Stimulated activated naive CD8-positive, alpha-beta T cell treated with anti-CD3 and anti-CD28 coated beads, Interleukin-15, amount 100 ng/mL, for 72 hours (primary cell): ENCODE measurements around the gene RNF213.
A peak's percentile ranks its signal among the peaks of the same experiment; 100 is the strongest.
"Not testable (repeated sequence)": the region's sequence is repeated elsewhere in the genome, so short reads cannot be mapped to it uniquely, and the experiment has no call there.

Experiments used
- ATAC-seq: fragments of 150-1000 bp; cut with Tn5 transposase; 2 replicates; pipeline ENCODE4 v1.10.0; 2021; ENCODE audit warnings: mild to moderate bottlenecking, moderate library complexity
- DNase-seq, 2 donors: peaks; one replicate each; pipeline ENCODE4 v3.0.0; 2021 to 2022
- H3K27ac Mint-ChIP-seq, 2 donors: one replicate each; pipeline ENCODE4 v1.8.0; 2022; ENCODE audit warnings: mild to moderate bottlenecking in 2 of 2, mixed read lengths in 2 of 2, moderate library complexity in 2 of 2
- H3K27me3 Mint-ChIP-seq: one replicate; pipeline ENCODE4 v1.8.0; 2022; ENCODE audit warnings: mixed read lengths
- H3K4me1 Mint-ChIP-seq: one replicate; pipeline ENCODE4 v1.8.0; 2022; ENCODE audit warnings: mild to moderate bottlenecking, mixed read lengths
- H3K4me3 Mint-ChIP-seq, 2 donors: one replicate each; pipeline ENCODE4 v1.8.0; 2022; ENCODE audit warnings: mild to moderate bottlenecking in 2 of 2, mixed read lengths in 2 of 2, moderate library complexity in 1 of 2
- H3K9me3 Mint-ChIP-seq, 2 donors: one replicate each; pipeline ENCODE4 v1.8.0; 2022; ENCODE audit warnings: mixed read lengths in 2 of 2

RNF213 gene

GRCh38 chr17:80394629-80395216, 134.1 kb downstream of the RNF213 start:
- no peaks in the 10 kb centered on the region for H3K9me3 Mint-ChIP-seq
- no peak overlapping the region for H3K4me3 Mint-ChIP-seq
- H3K4me1 Mint-ChIP-seq, result peaks cover 16% of the 10 kb centered on the region
- ATAC-seq (no peak), DNase-seq (no peak)
- H3K27ac Mint-ChIP-seq, result peak overlapping the region in 1 of 2 donors; percentile 86
- H3K27me3 Mint-ChIP-seq, result no peaks in the 10 kb centered on the region

DNA sequence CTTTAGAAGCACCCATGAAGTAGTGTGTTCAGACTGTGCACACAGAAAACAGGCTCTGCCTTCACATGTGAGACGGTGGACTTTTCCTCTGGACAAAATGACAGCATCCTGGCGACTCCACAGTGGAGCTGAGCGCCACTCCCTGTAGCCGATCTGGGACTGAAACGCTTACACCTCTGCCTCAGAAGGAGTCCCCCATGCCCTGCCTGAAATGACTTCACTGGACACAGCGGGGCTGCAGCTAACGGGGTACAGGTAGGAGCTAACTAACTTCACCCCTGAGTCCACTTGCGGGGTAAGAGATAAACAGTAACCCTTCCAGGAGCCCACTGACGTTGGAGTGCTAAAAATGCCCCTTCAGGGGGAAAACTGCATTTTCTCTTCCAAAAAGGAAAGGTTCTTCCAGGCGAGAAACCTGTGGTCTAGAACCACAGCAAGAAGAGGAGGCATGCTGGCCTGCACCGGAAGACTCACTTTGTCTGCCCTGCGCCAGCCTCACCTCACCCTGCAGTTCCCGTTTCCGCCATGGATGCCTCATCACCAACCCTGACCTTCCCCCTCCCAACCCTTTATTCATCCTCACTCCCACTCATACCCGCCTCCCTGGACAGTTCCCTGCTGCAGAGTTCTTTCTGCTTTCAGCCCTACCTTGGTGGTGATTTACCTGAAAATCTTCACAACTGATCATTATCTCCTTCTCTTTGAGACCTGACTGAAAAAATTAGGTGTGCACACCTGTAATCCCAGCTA, 134.9 kb downstream of the RNF213 start:
- DNase-seq (no peak), ATAC-seq (peak; percentile 35)
- no peak overlapping the region for H3K27ac Mint-ChIP-seq
- no peak overlapping the region for H3K4me3 Mint-ChIP-seq
- no peaks in the 10 kb centered on the region for H3K9me3 Mint-ChIP-seq
- no peaks in the 10 kb centered on the region for H3K27me3 Mint-ChIP-seq
- H3K4me1 Mint-ChIP-seq, result peaks cover 16% of the 10 kb centered on the region

DNA sequence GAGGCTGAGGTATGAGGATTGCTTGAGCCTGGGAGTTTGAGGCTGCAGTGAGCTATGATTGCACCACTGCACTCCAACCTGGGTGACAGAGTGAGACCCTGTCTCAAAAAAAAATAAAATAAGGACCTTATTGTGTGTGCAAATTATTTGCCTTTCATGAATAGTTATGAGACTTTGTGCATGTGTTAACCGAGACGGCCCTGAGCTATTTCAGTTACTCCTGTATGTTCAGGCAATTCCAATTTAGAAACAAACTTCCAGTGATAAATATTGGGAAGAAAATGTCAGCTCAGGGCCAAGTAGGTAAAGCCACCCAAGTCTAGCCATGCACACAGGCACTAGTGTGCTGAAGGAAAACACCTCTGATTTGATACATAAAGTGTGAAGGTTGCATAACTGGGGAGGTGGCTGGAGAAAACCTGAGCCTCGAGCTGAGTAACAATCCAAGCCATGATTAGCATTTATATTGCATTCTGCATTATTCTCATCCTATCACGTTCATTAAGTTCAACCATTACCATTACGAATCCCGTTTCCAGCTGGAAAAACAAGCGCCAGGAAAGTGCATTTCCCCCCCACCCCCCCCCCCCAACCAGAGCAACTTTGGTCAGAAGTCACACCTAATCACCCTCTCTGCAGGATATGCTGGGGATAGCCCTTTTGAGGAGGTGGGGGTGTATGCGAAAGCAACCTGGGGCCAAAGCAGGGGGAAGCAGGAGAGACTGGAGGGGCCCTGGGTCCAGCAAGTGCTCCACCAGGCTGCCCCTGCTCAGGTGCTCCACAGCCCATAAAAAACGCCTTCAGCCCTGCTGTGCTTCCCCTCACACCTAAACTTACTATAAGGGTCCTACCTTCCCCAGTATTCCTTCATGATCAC, 135.7 kb downstream of the RNF213 start:
- Mint-ChIP-seq H3K9me3 (no peaks in the 10 kb centered on the region), H3K27ac (peak overlapping the region in 1 of 2 donors; percentile 59), H3K27me3 (no peaks in the 10 kb centered on the region), H3K4me3 (no peak overlapping the region), H3K4me1 (peaks cover 16% of the 10 kb centered on the region)
- DNase-seq (no peak), ATAC-seq (peak; percentile 26)

DNA sequence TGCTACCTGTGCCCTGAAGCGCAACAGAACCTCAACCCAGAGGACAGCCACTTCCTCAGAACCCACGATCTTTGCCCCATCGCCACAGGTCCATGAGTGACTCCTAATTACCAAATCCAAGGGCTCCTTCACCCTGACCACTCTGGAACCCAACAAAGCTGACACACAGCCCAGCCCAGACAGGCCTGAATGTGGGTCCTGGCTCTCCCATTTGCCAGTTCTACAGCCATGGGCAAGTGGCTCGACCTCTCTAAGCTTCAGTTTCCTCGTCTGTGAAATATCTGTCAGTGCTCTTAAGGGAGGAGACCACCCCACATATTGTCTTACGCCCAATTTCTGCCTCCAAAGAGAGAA, 136.4 kb downstream of the RNF213 start:
- Mint-ChIP-seq H3K9me3 (no peaks in the 10 kb centered on the region), H3K27me3 (no peaks in the 10 kb centered on the region), H3K4me1 (peaks cover 16% of the 10 kb centered on the region), H3K27ac (peak overlapping the region; percentile 57 to 59), H3K4me3 (no peak overlapping the region)
- ATAC-seq (peak; percentile 55), DNase-seq (no peak)

GRCh38 chr17:80397686-80398085, 137.0 kb downstream of the RNF213 start:
- no peaks in the 10 kb centered on the region for H3K27me3 Mint-ChIP-seq
- DNase-seq, result no peak
- H3K9me3 Mint-ChIP-seq, result no peaks in the 10 kb centered on the region
- no peak overlapping the region for H3K27ac Mint-ChIP-seq
- no peak overlapping the region for H3K4me3 Mint-ChIP-seq
- no peak for ATAC-seq
- H3K4me1 Mint-ChIP-seq, result peaks cover 16% of the 10 kb centered on the region

DNA sequence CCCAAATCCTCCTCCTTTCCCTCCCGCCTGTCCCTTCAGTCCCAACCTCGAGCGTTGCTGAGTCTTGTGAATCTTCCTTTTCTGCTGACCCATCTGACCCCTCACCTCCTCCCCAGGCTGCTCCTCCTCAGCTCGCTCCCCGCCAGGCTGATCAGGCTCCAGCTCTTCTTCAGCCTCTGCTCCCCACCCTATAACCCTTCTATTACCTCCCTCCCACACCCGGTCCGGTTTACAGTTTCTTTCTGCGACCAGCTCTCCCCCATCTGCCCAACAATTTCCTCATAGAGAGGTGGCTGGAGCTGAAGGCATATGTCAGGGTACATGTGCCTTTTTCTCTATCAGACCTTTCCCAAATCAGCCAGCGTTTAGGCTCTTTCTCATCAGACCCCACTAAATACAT, 140.4 kb downstream of the RNF213 start:
- not testable (repeated sequence) for H3K9me3 Mint-ChIP-seq, H3K4me3 Mint-ChIP-seq, DNase-seq, H3K27me3 Mint-ChIP-seq, ATAC-seq
- Mint-ChIP-seq H3K4me1 (peaks cover 16% of the 10 kb centered on the region), H3K27ac (peak overlapping the region in 1 of 2 donors; percentile 52)

GRCh38 chr17:80402102-80402501, 141.4 kb downstream of the RNF213 start:
- not testable (repeated sequence) for H3K27ac Mint-ChIP-seq, DNase-seq, H3K9me3 Mint-ChIP-seq, H3K27me3 Mint-ChIP-seq, H3K4me3 Mint-ChIP-seq, ATAC-seq
- peaks cover 12% of the 10 kb centered on the region for H3K4me1 Mint-ChIP-seq

- no peaks in the 10 kb centered on the region for H3K9me3 Mint-ChIP-seq
- no peak overlapping the region for H3K4me3 Mint-ChIP-seq
- H3K27ac Mint-ChIP-seq, result no peak overlapping the region
- no peaks in the 10 kb centered on the region for H3K27me3 Mint-ChIP-seq
- no peak for ATAC-seq
- DNase-seq, result no peak
- H3K4me1 Mint-ChIP-seq, result peaks cover 4% of the 10 kb centered on the region
These were observed 142.3 kb downstream of the RNF213 start for GRCh38 chr17:80402959-80403358.

GRCh38 chr17:80406146-80406545, 145.5 kb downstream of the RNF213 start:
- ATAC-seq (no peak), DNase-seq (no peak)
- Mint-ChIP-seq H3K4me1 (peaks cover 5% of the 10 kb centered on the region), H3K4me3 (no peak overlapping the region), H3K27me3 (no peaks in the 10 kb centered on the region), H3K9me3 (no peaks in the 10 kb centered on the region), H3K27ac (no peak overlapping the region)

GRCh38 chr17:80407917-80408316, 147.3 kb downstream of the RNF213 start:
- H3K27ac Mint-ChIP-seq, H3K4me1 Mint-ChIP-seq, DNase-seq, H3K27me3 Mint-ChIP-seq, H3K9me3 Mint-ChIP-seq, ATAC-seq, H3K4me3 Mint-ChIP-seq: not testable (repeated sequence)

- Mint-ChIP-seq H3K4me3 (no peak overlapping the region), H3K4me1 (peaks cover 5% of the 10 kb centered on the region), H3K27me3 (peaks cover 14% of the 10 kb centered on the region), H3K9me3 (no peaks in the 10 kb centered on the region), H3K27ac (no peak overlapping the region)
- ATAC-seq (no peak), DNase-seq (no peak)
These were observed 148.2 kb downstream of the RNF213 start for GRCh38 chr17:80408872-80409271.

DNA sequence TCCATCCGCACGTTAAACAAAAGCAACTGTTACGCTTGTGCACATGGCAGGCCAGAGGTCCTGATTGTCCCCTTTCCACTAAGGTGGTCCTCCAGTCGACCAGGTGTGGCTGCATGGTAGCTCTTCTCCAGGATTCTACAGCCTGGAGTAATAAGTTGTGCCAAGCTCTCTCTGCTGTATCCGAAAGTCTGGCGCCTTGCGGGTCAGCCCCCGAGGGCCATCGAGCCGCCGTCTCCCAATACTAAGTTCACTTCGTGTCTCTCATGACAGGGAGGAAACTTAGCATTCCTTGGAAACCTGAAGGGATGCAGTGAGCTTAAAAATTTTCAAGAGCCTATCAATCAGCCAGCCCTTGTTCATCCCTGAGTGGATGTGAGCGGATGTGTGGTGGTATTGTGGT, 149.0 kb downstream of the RNF213 start:
- H3K4me3 Mint-ChIP-seq, result no peak overlapping the region
- H3K4me1 Mint-ChIP-seq, result peaks cover 13% of the 10 kb centered on the region
- H3K27me3 Mint-ChIP-seq, result peaks cover 22% of the 10 kb centered on the region
- no peaks in the 10 kb centered on the region for H3K9me3 Mint-ChIP-seq
- no peak overlapping the region for H3K27ac Mint-ChIP-seq
- no peak for DNase-seq
- no peak for ATAC-seq

DNA sequence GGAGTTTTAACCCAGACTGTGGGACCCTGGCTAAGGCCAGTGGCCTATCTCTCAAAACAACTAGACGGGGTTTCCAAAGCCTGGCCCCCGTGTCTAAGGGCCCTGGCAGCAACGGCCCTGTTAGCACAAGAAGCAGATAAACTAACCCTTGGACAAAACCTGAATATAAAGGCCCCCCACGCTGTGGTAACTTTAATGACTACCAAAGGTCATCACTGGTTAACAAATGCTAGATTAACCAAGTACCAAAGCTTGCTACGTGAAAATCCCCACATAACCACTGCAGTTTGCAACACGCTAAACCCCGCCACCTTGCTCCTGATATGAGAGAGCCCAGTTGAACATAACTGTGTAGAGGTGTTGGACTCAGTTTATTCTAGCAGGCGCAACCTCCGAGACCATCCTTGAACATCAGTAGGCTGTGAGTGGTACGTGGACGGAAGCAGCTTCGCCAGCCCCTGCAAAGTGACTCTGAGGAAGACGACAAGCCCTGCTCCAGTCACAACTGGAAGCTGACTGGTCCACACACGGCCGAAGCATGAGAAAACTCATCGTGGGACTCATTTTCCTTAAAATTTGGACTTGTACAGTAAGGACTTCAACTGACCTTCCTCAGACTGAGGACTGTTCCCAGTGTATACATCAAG, 149.9 kb downstream of the RNF213 start:
- not testable (repeated sequence) for ATAC-seq, H3K4me3 Mint-ChIP-seq, DNase-seq, H3K9me3 Mint-ChIP-seq, H3K27ac Mint-ChIP-seq
- H3K4me1 Mint-ChIP-seq, result peaks cover 16% of the 10 kb centered on the region
- H3K27me3 Mint-ChIP-seq, result peaks cover 22% of the 10 kb centered on the region

- Mint-ChIP-seq H3K27ac (peak overlapping the region in 1 of 2 donors; percentile 3), H3K27me3 (peaks cover 22% of the 10 kb centered on the region), H3K4me1 (peaks cover 31% of the 10 kb centered on the region), H3K9me3 (no peaks in the 10 kb centered on the region), H3K4me3 (peak overlapping the region; percentile 89 to 94)
- ATAC-seq (no peak), DNase-seq (no peak)
These were observed 153.3 kb downstream of the RNF213 start for GRCh38 chr17:80413771-80414507.

DNA sequence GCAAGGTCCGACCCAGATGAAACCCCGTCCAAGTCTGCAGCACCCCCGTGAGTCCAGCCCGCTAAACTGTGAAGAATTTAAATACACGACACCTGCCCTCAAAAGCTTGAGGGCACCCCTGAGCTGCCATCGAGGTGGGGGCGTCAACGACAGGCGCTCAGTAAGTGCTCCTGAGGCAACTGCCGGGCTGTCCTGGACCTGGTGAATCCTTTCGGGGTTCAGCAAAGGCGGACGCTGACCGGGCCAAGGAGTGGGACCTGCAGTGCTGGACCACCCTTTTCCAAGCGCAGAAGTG, 153.8 kb downstream of the RNF213 start:
- H3K4me3 Mint-ChIP-seq, result peak overlapping the region; percentile 89 to 94
- ATAC-seq, result peak; percentile 3
- H3K9me3 Mint-ChIP-seq, result no peaks in the 10 kb centered on the region
- H3K27ac Mint-ChIP-seq, result peak overlapping the region in 1 of 2 donors; percentile 3
- H3K27me3 Mint-ChIP-seq, result peaks cover 22% of the 10 kb centered on the region
- DNase-seq, result peak in 1 of 2 donors; percentile 16
- peaks cover 28% of the 10 kb centered on the region for H3K4me1 Mint-ChIP-seq
